ENCODE measurements around the gene SCPEP1.
"Not testable (repeated sequence)": the region's sequence is repeated elsewhere in the genome, so short reads cannot be mapped to it uniquely, and the experiment has no call there.

Gene SCPEP1

GRCh38 chr17:56965241-56965640, 12.7 kb upstream of the SCPEP1 start:
- in situ Hi-C loops (cut with HindIII; ENCODE audit: low sequenced_read_pairs): not testable (repeated sequence)

DNA sequence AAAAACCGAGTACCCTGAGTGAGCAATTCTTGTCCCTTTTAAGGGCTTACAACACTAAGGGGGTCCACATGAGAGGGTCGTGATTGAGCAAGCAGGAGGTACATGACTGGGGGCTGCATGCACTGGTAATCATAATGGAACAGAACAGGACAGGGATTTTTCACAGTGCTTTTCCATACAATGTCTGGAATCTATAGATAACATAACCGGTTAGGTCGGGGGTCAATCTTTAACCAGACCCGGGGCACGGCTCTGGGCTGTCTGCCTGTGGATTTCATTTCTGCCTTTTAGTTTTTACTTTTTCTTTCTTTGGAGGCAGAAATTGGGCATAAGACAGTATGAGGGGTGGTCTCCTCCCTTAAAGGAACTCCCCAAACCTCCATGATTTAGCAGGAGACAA, 12.2 kb upstream of the SCPEP1 start:
- in situ Hi-C loops (cut with HindIII; ENCODE audit: low sequenced_read_pairs): not testable (repeated sequence)

DNA sequence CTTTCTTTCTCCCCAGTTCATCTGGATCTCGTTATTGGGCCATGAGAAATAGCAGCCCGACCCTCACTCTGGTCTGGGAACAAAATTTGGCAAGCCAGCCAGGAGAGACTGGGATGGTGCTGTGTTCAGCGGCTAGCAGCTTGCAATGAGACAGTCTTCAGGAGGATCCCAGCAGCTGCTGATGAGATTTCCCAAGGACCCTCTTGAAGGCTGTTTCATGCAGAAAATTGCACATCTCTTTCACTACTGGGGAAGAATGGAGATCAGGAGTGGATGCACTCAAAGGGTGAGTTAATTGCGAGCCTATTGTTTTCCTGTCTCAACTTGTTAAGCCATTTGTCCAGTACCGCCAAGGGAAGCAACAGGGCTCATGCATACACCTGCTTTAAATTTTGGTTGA, 11.6 kb upstream of the SCPEP1 start:
- in situ Hi-C loops (cut with HindIII; ENCODE audit: low sequenced_read_pairs): no loop called here

DNA sequence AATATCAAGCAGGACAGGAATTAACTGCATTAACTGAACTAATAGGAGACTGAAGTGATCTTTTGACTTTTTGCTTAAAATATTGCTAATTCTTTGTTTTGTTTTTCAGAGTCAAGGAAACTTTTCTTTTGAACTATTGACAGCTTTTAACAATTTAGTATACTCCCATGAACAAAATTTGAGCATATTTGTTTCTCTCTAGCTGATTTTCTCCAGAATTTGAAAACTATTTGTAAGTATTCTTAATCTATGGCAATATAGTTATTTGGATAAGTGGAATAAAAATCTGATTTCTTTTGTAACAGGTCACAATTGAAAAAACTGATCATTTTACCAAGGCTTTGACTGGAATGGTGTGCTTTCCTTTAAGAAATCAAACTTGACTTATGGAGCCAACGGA, 7.0 kb upstream of the SCPEP1 start:
- in situ Hi-C loops (cut with HindIII; ENCODE audit: low sequenced_read_pairs): no loop called here

DNA sequence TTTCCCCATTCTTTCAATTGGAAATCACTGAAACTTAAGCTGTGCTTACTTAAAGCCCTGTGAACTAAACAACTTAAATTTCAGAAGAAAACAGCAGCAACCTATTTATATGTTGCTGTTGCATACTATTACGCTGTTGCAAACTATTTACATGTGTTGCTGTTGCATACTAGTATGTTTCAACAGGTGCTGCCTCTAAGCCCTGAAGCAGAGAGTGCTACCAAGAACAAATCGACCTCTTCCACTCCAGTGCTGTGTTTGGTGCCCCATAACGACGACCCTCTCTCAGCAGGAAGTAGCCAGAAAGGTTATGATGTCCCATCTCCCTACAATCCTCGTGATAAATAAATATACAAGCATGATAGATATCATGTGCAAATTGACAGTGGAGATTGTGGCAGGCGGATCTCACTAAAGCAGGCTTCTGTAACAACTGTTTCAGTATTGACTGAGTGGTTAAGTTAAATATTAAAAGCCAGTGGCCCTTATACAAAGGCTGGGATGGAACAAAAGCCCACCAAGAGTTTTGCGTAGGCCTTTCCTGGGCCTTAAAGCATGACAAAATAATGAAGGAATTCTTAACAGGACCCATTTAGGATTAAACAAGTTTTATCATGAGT, 5.7 kb upstream of the SCPEP1 start:
- in situ Hi-C loops (cut with HindIII; ENCODE audit: low sequenced_read_pairs): no loop called here

DNA sequence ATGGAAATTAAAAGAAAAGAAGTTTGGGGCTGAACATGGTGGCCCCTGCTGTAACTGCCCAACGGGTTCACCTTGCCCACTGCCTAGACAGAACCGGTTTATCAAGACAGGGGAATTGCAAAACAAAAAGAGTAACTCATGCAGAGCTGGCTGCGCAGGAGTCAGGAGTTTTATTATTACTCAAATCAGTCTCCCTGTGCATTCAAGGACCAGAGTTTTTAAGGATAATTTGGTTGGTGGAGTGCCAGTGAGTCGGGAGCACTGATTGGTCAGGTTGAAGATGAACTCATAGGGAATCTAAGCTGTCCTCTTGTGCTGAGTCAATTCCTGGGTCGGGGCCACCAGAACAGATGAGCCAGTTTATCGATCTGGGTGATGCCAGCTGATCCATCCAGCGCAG, 4.4 kb upstream of the SCPEP1 start:
- in situ Hi-C loops (cut with HindIII; ENCODE audit: low sequenced_read_pairs): no loop called here

DNA sequence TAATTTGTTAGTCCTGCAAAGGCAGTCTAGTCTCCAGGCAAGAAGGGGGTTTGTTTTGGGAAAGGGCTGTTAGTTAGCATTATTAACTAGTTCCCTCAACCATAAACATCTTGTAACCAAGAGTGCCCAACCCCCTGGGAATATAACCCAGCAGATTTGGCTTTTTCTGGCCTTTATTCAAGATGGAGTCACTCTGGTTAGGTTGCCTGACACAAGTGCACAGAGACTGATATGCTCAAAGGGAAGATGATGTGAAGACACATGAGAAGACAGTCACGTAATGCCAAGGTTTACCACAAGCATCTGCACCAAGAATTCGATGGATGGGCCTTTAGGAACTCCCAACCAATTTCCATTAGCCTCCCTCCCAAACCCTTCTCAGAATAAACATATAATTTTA, 3.9 kb upstream of the SCPEP1 start:
- in situ Hi-C loops (cut with HindIII; ENCODE audit: low sequenced_read_pairs): no loop called here

DNA sequence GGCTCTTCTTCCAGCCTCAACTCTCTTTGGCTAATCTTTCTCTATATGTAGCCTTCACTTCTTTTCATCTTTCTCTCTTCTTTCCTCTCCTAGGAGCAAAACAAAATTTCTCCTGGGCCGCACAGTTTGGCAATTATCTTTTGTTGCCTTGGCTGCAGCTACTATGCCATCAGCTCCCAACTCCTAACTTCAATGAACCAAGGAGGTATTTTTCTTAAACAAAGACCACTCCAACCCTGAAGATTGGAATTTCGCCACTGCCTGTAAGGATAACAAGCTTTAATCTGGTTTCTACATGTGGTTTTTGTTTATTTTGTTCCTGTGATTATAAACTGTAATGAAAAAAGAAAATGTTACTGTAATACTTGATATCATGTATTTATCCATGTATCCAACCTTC, 2.3 kb upstream of the SCPEP1 start:
- in situ Hi-C loops (cut with HindIII; ENCODE audit: low sequenced_read_pairs): no loop called here

DNA sequence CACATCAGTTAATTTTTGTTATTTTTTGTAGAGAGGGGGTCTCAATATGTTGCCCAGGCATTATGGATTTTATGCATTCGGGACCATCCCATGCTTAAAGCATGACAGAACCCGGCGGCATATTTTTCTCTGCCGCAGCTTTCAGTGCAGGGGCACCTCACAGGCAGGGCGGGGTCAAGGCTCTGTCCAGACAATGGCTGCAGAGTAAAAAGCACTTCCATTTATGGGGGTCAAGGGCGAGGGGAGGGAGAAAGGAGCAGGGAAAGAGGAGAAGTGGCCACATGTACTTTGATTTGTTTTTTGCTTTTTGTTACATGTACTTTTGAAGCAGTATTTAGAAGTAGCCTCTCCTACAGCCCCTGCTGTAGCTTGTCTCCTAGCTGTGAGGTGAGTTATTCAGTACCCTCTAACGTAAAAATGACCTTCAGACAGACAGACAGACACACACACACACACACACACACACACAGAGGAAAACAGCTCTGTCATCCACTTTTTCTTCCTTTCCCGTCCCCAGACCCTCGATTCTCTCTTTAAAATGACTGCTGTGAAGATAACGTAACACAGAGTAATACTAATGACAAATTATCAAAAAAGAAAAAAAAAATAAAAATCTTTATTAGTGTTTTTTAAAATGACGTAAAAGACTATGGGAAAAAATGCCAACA, 856 bp upstream of the SCPEP1 start:
- in situ Hi-C loops (cut with HindIII; ENCODE audit: low sequenced_read_pairs): no loop called here

DNA sequence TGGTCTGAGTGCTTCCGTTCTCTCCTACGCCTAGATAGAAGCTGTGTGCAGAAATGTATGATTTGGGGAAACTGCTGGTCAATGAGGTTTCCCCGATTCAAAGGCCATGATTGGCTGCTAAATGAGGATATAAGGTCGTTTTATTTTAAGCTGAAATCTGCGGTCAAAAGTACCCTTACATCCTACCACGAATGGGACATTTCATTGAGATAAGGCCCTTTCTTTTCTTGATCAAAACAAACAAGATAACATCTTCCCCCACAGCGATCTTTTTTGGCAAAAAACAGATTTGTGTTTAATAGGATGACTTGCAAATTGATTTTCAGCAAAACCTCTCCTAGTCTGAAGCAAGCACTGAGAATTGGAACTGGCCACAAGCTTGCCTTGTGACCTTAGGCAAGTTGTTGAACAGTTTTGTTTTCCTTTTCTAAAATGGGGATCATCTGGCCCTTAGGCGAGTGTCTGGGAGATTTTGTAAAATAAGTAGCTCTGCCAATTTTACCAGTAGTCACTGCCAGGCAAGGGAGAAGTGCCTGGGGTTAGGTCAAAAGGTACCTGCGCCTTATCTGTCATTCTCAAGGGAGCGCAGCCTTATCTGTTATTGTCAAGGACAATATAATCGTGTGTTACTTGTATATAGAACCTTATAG, 635 bp downstream of the SCPEP1 start:
- in situ Hi-C loops (cut with HindIII; ENCODE audit: low sequenced_read_pairs): no loop called here

DNA sequence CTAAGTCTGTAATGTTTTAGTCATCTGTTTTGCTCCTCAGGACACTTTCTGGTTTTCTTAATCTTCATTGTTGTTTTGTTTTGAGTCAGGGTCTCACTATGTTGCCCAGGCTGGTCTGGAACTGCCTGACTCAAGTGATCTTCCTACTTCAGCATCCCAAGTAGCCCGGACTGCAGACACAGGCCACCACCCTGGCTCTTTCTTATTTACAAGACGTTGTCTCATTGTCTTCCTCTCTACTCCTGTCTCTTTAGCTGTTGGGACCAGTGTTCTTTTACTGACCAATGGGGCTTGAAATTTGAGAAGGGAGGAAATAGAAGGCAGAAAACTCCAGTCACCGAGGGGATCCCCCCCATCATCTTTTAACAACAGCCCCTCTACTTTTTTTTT, 1.2 kb downstream of the SCPEP1 start:
- in situ Hi-C loops (cut with HindIII; ENCODE audit: low sequenced_read_pairs): no loop called here

- in situ Hi-C loops (cut with HindIII; ENCODE audit: low sequenced_read_pairs): not testable (repeated sequence)
These were observed 2.6 kb downstream of the SCPEP1 start for GRCh38 chr17:56980526-56980925.

DNA sequence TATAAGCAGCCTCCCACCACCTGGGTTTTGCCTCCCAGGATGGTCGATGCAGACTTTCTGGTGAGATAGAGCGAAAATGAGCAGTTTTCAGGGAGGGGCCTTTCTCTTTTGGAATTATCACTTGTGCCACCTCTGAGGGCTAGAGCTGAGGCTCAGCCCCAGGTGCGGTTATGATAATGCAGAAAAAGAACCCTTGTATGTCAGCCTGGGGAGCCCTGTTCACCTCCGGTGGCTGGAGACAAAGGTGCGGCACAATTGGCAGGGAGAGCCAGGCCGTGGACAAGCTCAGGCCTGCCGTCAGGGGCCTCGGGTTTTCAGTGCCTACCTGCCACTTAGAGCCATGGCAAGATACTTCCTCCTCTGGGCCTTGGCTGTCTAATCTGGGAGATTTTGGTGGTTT, 4.4 kb downstream of the SCPEP1 start:
- in situ Hi-C loops (cut with HindIII; ENCODE audit: low sequenced_read_pairs): no loop called here

GRCh38 chr17:56983366-56983765, 5.4 kb downstream of the SCPEP1 start:
- in situ Hi-C loops (cut with HindIII; ENCODE audit: low sequenced_read_pairs): no loop called here

DNA sequence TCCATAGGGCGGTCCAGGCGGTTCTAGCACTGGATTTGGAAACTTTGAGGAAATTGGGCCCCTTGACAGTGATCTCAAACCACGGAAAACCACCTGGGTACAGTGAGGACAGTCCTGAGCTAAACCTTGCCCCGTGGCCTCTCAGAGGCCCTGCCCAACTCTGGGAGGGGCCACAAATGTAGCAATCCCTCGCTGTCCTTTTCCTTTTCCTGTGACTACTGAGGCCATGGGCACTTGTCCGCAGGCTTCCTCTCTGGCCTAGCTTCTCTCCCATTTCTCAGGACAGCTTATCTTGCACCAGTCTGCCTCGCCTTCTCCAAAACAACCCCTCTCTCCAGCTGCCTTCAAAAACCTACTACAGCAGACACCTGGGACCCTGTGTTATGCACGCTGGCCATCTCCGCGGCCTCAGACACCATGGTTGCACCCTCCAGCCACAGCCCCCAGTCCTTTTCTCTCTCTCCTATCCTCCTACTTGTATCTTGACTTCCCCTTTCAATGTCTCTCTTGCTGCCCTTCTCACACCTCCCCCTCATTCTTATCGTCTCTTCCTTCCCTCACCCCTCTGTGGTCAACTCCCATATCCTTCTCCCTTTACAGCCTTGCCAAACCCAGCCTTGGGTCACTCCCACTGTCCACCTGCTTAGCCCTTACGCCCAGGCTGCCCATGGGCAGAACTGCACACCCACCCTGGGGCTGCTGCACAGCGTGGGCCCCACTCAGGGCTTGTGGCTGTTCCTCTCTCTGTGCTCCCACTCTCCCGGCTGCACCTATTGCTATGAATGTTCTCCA, 7.6 kb downstream of the SCPEP1 start:
- in situ Hi-C loops (cut with HindIII; ENCODE audit: low sequenced_read_pairs): no loop called here

GRCh38 chr17:56987283-56987834, 9.4 kb downstream of the SCPEP1 start:
- in situ Hi-C loops (cut with HindIII; ENCODE audit: low sequenced_read_pairs): no loop called here

DNA sequence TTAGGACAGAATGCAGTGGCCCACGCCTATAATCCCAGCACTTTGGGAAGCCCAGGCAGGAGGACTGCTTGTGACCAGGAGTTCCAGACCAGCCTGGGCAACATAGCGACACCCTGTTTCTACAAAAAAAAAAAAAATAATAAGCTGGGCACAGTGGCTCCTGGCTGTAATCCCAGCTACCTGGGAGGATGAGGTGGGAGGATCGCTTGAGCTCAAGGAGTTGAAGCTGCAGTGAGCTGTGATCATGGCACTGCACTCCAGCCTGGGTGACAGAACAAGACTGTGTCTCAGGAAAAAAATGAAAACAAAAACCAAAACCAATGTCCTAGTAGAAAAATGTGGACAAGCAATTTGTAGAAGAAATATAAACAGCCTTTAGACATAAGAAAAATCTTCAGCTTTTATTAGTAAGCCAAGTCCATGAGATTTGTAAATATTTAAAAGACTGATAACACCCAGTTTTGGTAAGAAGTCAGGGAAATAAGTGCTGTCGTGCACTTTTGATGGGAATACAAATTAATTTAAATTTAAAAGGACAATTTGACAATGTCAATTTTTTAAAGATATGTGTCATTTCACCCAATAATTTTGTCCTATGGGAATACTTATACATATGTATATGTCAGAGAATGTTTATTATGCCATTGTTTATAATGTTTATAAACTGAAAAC, 11.1 kb downstream of the SCPEP1 start:
- in situ Hi-C loops (cut with HindIII; ENCODE audit: low sequenced_read_pairs): no loop called here

DNA sequence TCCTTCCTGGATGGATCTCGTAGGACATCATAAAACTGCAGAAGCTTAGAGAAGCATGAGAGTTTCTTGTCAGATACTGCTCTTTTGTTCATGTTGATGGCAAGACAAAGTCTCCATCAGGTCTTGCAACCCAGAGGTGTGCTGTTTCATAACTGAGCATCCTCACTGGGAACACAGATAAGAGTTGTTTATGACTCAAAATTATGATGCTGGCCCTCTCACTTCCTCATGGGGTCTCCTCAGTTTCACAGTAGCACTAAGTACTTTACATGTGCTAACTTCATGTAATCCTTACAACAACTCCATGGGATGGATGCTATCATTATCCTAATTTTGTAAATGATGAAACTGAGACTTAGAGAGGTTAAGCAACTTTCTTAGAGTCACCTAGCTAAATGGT, 14.4 kb downstream of the SCPEP1 start:
- in situ Hi-C loops (cut with HindIII; ENCODE audit: low sequenced_read_pairs): no loop called here

- in situ Hi-C loops (cut with HindIII; ENCODE audit: low sequenced_read_pairs): no loop called here
These were observed 16.3 kb downstream of the SCPEP1 start for GRCh38 chr17:56994009-56994792.

- in situ Hi-C loops (cut with HindIII; ENCODE audit: low sequenced_read_pairs): no loop called here
These were observed 17.8 kb downstream of the SCPEP1 start for GRCh38 chr17:56995766-56996165.

Data from DLD1 (cell line).